D721Med (cell line): ENCODE data around the gene DGKG.

Source experiments
- DNase-seq: peaks from one replicate; pipeline ENCODE4 v3.0.0; 2011; ENCODE audit warnings: low spot score; ENCODE audit not compliant: insufficient read length
- FAIRE-seq: peaks from 2 replicates; lab custom pipeline; 2011; peaks lifted over from hg19 to GRCh38; lab: Jason Lieb, UNC
- CTCF ChIP-seq: IDR thresholded peaks from 2 replicates; pipeline ENCODE4 v1.5.1; 2012; ENCODE audit warnings: mild to moderate bottlenecking, control low read depth; ENCODE audit not compliant: insufficient read depth; ENCODE audit errors: missing control alignments

Gene DGKG

GRCh38 chr3:186280737-186281136 is 81.3 kb downstream of the DGKG start:
- no peak for TF ChIP-seq CTCF
- no peak for DNase-seq
- no peak for FAIRE-seq

- DNase-seq (no peak), FAIRE-seq (no peak)
- peak; percentile 31 for TF ChIP-seq CTCF
These were observed 84.6 kb downstream of the DGKG start for GRCh38 chr3:186277268-186277909.

- no peak for FAIRE-seq
- no peak for DNase-seq
- no peak for TF ChIP-seq CTCF
These were observed 86.6 kb downstream of the DGKG start for GRCh38 chr3:186275436-186275835.

- no peak for TF ChIP-seq CTCF
- FAIRE-seq, result no peak
- no peak for DNase-seq
These were observed 88.4 kb downstream of the DGKG start for GRCh38 chr3:186273586-186273985.

- DNase-seq, result no peak
- TF ChIP-seq CTCF, result no peak
- no peak for FAIRE-seq
These were observed 91.3 kb downstream of the DGKG start for GRCh38 chr3:186270701-186271100.

- DNase-seq, result no peak
- FAIRE-seq, result no peak
- peak; percentile 29 for TF ChIP-seq CTCF
These were observed 93.2 kb downstream of the DGKG start for GRCh38 chr3:186268616-186269448.

- TF ChIP-seq CTCF, result no peak
- FAIRE-seq (no peak), DNase-seq (no peak)
These were observed 94.3 kb downstream of the DGKG start for GRCh38 chr3:186267758-186268157.
